GM21576 (cell line): Measurements from ENCODE around the gene KRT83.
"Not testable (repeated sequence)": the region's sequence is repeated elsewhere in the genome, so short reads cannot be mapped to it uniquely, and the experiment has no call there.

Experiments used
- ATAC-seq: cut with Tn5 transposase; IDR thresholded peaks from one replicate; pipeline ENCODE4 v1.9.1; 2021; ENCODE audit warnings: mild to moderate bottlenecking, moderate library complexity; ENCODE audit not compliant: unreplicated experiment

The KRT83 gene

DNA sequence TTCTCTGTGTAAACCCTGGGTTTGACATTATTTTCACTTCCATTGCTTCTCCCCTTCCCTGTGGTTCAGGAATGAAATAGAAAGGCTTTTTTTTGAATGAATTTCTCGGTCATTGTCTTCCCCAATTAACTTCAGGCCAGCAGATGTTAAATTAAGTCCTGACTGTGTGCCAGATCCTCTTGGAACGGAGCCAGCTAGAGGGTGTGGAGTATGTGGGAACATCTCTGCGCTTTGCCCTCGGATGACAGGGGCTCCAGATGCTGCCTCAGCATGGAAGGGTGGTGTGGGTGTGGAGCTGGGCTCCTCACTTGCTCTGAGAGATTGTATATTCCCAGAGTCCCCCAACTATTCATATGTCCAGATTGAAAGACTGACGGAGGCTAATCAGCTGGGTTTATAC, 33.0 kb upstream of the KRT83 start:
- ATAC-seq: no peak

- no peak for ATAC-seq
Observed at GRCh38 chr12:52353766-52354165, 32.6 kb upstream of the KRT83 start.

DNA sequence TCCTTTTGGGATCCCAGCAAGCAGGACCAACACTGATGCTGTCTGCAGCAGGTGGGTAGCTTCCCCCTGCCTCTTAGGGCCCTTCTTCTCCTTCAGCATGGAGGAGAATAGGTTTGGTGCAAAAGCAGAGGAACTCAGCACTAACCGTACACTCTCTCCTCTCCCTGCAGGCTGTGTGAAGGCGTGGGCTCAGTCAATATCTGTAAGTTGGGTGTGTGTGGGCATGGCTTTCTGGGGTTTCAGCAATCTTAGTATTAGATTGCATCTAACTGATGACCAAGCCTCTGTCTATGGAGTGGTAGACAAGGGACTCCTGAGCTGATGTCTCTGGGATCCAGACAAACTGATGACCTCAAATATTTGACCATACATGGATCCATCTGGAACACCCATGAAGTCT, 31.8 kb upstream of the KRT83 start:
- ATAC-seq: no peak

DNA sequence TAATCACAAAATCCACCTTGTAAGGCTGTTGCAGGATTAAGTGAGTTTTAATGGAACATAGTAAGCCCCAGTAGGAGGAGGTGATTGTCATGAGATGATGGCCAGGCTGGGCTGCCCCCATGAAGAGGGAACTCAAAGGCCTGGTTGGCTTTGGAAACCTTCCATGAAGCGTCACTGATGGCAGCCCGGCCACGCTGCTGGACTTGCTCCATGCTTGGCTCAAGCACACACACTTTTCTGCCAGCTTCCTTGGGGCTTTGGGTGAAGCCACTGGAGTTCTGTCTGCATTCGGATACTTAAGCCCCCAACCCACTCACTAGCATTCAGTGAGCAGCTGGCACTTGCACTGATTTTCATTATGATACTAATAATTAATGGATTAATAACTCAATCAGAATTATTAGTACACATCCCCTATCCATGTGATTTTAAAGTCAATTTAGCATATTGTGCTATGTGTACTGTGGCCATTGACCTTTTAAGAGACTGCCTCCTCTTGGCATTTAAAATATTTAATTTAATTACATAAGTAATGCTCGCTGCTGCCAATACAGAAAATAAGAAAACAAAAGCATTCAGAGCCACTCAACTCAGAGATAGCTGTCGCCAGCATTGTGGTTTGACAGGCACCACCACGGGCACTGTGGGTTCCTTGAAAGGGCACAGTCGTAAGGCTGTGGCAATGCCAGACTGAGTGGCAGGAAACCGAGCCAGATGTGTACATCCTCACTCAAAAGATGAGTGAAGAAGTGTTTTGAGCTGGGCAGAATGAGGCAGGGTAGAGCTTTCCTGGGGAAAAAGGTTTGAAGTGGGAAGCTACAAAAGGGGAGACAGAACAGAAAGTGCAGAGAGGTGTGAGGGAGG, 30.2 kb upstream of the KRT83 start:
- no peak for ATAC-seq

DNA sequence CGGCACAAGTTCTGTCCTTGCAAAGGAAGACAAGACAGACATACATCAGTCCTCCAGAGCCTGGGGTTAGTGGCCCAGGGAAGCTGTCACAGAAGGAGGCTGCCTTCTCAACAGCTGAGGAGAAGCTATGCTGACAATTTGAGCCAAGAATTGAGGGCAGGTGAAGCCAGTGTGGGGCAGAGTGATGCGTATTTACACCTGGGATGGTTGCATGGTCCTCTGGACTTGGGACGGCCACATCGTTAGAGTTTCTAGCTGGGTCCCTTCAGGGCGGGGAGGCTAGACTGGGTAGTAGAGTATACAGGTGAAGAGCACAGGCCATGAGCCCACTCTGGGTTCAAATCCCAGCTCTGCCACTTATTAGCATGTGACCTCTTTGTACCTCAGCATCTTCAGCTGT, 29.6 kb upstream of the KRT83 start:
- no peak for ATAC-seq

GRCh38 chr12:52350021-52350620, 28.9 kb upstream of the KRT83 start:
- no peak for ATAC-seq

- ATAC-seq: no peak
Observed at GRCh38 chr12:52349196-52349595, 28.0 kb upstream of the KRT83 start.

DNA sequence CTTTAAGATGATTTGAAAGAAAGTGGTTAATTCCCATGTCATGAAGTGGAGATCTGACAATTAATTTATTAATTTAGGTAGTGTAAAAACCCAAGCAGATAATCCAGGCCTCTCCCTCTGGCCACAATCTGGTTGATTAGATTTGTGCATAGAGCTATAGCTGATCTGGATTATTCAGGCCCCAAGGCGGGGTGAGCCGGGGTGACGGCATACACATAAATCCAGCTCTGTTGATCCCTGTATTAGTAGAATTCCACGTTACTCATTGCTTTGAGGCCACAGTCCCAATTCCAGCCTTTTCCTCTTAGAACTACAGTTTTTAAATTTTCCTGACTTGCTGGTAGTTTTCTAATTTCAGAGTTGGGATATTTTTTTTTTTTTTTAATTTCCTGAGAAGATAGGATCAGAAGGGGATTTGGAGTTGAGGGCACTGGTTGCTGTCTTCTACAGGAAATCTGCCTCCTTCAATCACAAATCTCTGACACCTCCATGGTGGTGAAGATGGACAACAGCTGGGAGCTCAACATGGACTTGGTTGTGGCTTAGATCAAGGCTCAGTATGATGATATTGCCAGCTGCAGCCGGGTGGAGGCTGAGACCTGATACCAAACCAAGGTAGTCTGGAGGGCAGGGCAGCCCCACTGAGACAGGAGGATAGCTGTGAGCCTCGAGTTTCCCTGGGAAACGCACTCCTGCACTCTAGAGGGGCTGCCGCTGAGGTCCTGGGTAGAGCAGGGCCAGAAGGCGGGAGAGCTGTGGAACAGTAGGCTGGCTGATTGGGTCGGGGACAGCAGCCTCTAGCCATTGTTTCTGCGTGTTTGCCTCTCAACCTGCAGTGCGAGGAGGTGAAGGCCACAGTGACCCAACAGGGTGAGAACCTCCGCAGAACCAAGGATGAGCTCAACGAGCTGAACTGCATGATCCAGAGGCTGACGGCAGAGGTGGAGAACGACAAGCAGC, 26.6 kb upstream of the KRT83 start:
- ATAC-seq: no peak

GRCh38 chr12:52347016-52347415, 25.8 kb upstream of the KRT83 start:
- no peak for ATAC-seq

DNA sequence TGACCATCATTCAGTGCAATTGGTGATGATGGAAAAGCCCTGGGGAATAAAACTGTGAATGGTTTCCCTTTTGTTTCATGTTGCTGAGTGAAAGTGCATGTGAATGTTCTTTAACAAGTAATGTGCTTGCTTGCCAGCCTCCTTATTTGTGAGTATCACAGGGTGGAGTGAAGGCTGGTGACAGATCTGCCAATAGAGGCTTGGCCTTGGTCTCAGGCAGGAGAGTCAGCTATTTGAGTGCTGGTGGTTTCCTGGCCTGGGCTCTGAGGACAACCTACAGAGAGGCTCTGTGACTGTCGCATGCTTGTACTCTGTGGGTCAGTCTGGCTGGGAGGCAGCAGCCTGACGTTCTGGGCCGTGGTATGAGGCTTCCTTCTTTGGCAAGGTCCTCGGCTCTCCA, 25.4 kb upstream of the KRT83 start:
- ATAC-seq: no peak

DNA sequence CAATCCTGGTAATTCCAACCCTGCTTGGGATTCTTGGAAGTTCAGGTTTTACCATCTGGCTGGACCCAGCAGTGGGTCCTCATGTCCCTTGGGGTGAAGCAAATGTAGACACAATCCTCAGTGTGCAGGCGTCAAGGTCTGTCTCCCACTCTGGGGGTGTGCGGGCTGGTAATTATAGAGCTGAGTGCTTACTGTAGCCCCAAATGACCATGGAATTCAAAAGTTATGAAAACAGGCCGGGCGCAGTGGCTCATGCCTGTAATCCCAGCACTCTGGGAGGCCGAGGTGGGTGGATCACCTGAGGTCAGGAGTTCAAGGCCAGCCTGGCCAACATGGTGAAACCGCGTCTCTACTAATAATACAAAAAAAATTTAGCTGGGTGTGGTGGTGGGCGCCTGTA, 23.8 kb upstream of the KRT83 start:
- ATAC-seq: not testable (repeated sequence)

- no peak for ATAC-seq
Observed at GRCh38 chr12:52344111-52344510, 22.9 kb upstream of the KRT83 start.

GRCh38 chr12:52343550-52343949, 22.4 kb upstream of the KRT83 start:
- ATAC-seq: no peak

GRCh38 chr12:52342781-52343490, 21.7 kb upstream of the KRT83 start:
- no peak for ATAC-seq

DNA sequence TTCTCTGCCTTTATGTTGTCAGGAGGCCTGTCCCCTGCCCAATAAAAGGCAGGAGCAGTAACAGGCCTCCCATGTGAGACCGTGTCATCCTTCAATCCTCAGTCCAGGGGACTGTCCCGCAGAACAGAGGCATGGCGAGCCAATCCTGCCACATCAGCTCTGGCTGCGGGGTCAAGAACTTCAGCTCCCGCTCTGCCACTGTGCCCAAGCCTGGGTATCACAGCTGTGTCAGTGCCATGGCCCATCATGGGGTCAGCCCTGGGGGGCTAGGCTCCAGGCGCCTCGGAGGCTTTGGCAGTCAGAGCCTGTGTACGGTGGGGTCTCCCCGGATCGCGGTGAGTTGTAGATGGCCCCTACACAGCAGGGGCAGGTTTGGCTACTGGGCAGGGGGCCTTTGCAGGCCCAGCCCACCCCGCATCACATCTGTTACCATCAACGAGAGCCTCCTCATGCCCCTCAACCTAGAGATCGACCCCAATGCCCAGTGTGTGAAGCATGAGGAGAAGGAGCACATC, 19.9 kb upstream of the KRT83 start:
- no peak for ATAC-seq

GRCh38 chr12:52338241-52338960, 17.2 kb upstream of the KRT83 start:
- no peak for ATAC-seq

GRCh38 chr12:52337054-52337453, 15.9 kb upstream of the KRT83 start:
- ATAC-seq: no peak

GRCh38 chr12:52336641-52337040, 15.4 kb upstream of the KRT83 start:
- no peak for ATAC-seq

DNA sequence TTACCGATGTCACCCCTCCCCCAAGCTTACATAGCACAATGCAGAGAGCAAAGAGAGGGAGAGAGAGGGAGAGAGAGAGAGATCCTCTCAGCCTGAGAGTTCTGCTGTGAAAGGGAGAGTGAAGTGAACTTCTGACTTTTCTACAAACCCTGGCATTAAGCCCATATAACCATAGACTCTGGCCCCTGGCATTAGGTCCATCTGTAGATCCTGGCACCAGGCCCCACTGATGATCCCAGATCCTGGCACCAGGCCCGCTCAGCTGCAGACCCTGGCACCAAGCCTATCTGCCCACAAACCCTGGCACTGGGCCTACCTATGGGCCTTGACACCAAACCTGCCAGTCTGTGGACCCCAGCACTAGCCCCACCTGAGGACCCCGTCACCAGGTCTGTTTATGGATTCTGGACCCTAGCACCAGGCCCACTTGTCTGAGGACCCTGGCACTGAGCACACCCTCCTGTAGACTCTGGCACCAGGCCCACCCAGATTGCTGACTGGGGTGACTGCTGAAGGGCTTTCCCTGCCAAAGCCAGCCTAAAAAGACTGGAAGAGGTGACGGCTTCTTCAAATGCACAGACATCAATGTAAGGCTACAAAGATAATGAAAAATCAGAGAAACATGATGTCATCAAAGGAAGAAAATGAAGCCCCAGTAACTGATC, 14.5 kb upstream of the KRT83 start:
- ATAC-seq: no peak
